Liver (tissue), 9 donors: Measurements from ENCODE around the gene ITGB3. TPM values are rescaled to one million over a fixed set of nuclear protein-coding genes. Genes with fewer than 3 reads are reported as not detected.

Experiments used
- DNase-seq: peaks from one replicate; pipeline ENCODE4 v3.0.0-alpha.2; 2017; ENCODE audit warnings: low spot score
- H3K27ac ChIP-seq, 2 donors: one replicate each; pipeline ENCODE4 v1.7.0; 2013; ENCODE audit warnings: inconsistent platforms in 2 of 2, low read length in 2 of 2, control low read depth in 1 of 2, low read depth in 1 of 2, mild to moderate bottlenecking in 1 of 2
- H3K27me3 ChIP-seq, 4 donors: one replicate each; pipeline versions ENCODE4 v1.6.1 to v1.7.0; 2013; ENCODE audit warnings: low read length in 3 of 4, inconsistent platforms in 1 of 4, mild to moderate bottlenecking in 1 of 4, moderate library complexity in 1 of 4; ENCODE audit not compliant: control insufficient read depth in 4 of 4, insufficient read depth in 4 of 4
- H3K36me3 ChIP-seq, 4 donors: one replicate each; pipeline versions ENCODE4 v1.6.1 to v1.7.0; 2013; ENCODE audit warnings: low read length in 3 of 4, mild to moderate bottlenecking in 3 of 4, low read depth in 1 of 4, moderate library complexity in 1 of 4; ENCODE audit not compliant: control insufficient read depth in 4 of 4, insufficient read depth in 3 of 4
- H3K4me1 ChIP-seq, 4 donors: one replicate each; pipeline versions ENCODE4 v1.6.1 to v1.7.0; 2013; ENCODE audit warnings: low read length in 3 of 4, mild to moderate bottlenecking in 3 of 4, moderate library complexity in 1 of 4; ENCODE audit not compliant: control insufficient read depth in 4 of 4, insufficient read depth in 4 of 4
- H3K4me3 ChIP-seq, 3 donors: one replicate each; pipeline versions ENCODE4 v1.6.1 to v1.7.0; 2013; ENCODE audit warnings: low read length in 3 of 3, control low read depth in 1 of 3, low read depth in 1 of 3, mild to moderate bottlenecking in 1 of 3
- H3K9ac ChIP-seq, 2 donors: one replicate each; pipeline ENCODE4 v1.7.0; 2013; ENCODE audit warnings: low read length in 2 of 2, mild to moderate bottlenecking in 2 of 2, moderate library complexity in 2 of 2, control low read depth in 1 of 2, low read depth in 1 of 2
- H3K9me3 ChIP-seq, 4 donors: one replicate each; pipeline versions ENCODE4 v1.6.1 to v1.7.0; 2013; ENCODE audit warnings: low read length in 3 of 4; ENCODE audit not compliant: control insufficient read depth in 4 of 4
- EGR1 ChIP-seq, 2 donors: IDR thresholded peaks; 2 replicates each; pipeline ENCODE4 v1.6.1; 2016 to 2018; ENCODE audit warnings: antibody characterized with exemption in 2 of 2, low read depth in 2 of 2
- FOXA1 ChIP-seq: IDR thresholded peaks from 2 replicates; pipeline ENCODE4 v1.6.1; 2016; ENCODE audit warnings: antibody characterized with exemption
- FOXA2 ChIP-seq: IDR thresholded peaks from 2 replicates; pipeline ENCODE4 v1.6.1; 2016; ENCODE audit warnings: antibody characterized with exemption
- HNF4A ChIP-seq, 2 donors: conservative IDR thresholded peaks; 2 replicates each; pipeline ENCODE4 v1.6.1; 2016; ENCODE audit warnings: antibody characterized with exemption in 2 of 2, mild to moderate bottlenecking in 2 of 2
- HNF4G ChIP-seq: IDR thresholded peaks from 2 replicates; pipeline ENCODE4 v1.6.1; 2016; ENCODE audit warnings: antibody characterized with exemption
- JUND ChIP-seq, 2 donors: IDR thresholded peaks; 2 replicates each; pipeline ENCODE4 v1.6.1; 2016; ENCODE audit warnings: antibody characterized with exemption in 2 of 2
- NR2F2 ChIP-seq: IDR thresholded peaks from 2 replicates; pipeline ENCODE4 v1.6.1; 2016; ENCODE audit warnings: antibody characterized with exemption
- RAD21 ChIP-seq, 2 donors: IDR thresholded peaks; 2 replicates each; pipeline ENCODE4 v1.6.1; 2016; ENCODE audit warnings: antibody characterized with exemption in 2 of 2, mild to moderate bottlenecking in 2 of 2
- RXRA ChIP-seq, 2 donors: IDR thresholded peaks; 2 replicates each; pipeline ENCODE4 v1.6.1; 2017 to 2018; ENCODE audit warnings: antibody characterized with exemption in 2 of 2, mild to moderate bottlenecking in 1 of 2
- SP1 ChIP-seq: IDR thresholded peaks from 2 replicates; pipeline ENCODE4 v1.6.1; 2018; ENCODE audit warnings: antibody characterized with exemption, mild to moderate bottlenecking
- TAF1 ChIP-seq: conservative IDR thresholded peaks from 2 replicates; pipeline ENCODE4 v1.6.1; 2016; ENCODE audit warnings: antibody characterized with exemption, mild to moderate bottlenecking
- WGBS: extraction: QIAGEN DNeasy Blood & Tissue Kit; methylation state at CpG from one replicate; pipeline ENCODE4 v1.1.7; 2013; 5-methylcytosine and 5-hydroxymethylcytosine counted together
- polyA plus RNA-seq, 2 donors: library from polyadenylated mRNA; stranded (reverse) in 1 of 2; unstranded in 1 of 2; fragments of 200-250 nt in 1 of 2; fragments of >200 nt in 1 of 2; fragmentation: Nextera tagmentation in 1 of 2; extraction: Ambion mirVana in 1 of 2; gene quantifications; one replicate each; pipeline versions ENCODE4 v1.2.1 to v1.2.3, GENCODE V29; 2013 to 2015
- total RNA-seq, 2 donors: library from RNA; depleted of rRNA; stranded (reverse); fragments of >200 nt; gene quantifications; one replicate each; pipeline ENCODE4 v1.2.3, GENCODE V29; 2014
- TF ChIP-seq, protein P1 (sequence below): IDR thresholded peaks from 2 replicates; pipeline ENCODE4 v1.6.1; 2016; ENCODE audit warnings: antibody characterized with exemption, mild to moderate bottlenecking
- TF ChIP-seq, protein P2 (sequence below): IDR thresholded peaks from 2 replicates; pipeline ENCODE4 v1.6.1; 2016; ENCODE audit warnings: antibody characterized with exemption
- TF ChIP-seq, protein P3 (sequence below): IDR thresholded peaks from 2 replicates; pipeline ENCODE4 v1.6.1; 2016; ENCODE audit warnings: antibody characterized with exemption
- donor health status: healthy.
- donor health status: healthy.
- donor health status: healthy.
- donor health status: healthy.
- donor health status: healthy.

The ITGB3 gene
- total and polyA plus RNA-seq, 4 donors, result 0.47 to 33.4 (median 3.8) TPM

DNA sequence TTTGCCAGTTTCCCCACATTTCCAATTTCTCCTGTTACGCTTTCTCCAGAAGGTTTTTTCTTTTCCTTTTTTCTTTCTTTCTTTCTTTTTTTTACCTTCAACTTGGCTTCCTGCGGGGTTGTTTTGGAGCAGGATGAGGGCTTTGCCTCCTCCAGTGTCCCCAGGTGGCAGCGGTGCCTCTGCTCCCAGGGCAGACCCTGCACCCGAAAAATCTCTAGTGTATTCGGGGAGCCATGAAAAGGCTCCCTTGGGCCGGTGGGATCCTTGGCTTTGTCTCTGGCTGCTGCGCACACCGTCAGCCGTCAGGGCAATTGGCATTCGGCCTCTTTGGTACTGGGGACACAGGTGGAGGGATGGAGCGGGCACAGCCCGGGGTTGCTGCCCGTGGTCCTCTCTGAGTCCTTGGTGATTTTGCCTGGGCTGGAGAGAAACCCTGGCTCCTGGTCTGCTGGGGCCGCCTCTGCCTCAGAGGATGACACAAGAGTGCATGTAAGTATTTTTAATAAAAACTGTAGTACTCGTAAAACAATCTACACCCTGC lies 846 bp downstream of the ITGB3 start:
- Histone ChIP-seq H3K9me3 (no peaks in the 10 kb centered on the region), H3K27me3 (no peaks in the 10 kb centered on the region), H3K27ac (peak overlapping the region; percentile 60 to 76), H3K4me3 (peak overlapping the region; percentile 65 to 83 (median 75)), H3K4me1 (peaks cover 3 to 23% (median 21%) of the 10 kb centered on the region in 4 donors), H3K9ac (peak overlapping the region in 1 of 2 donors; percentile 66), H3K36me3 (no peaks in the 10 kb centered on the region)
- WGBS, result 21% methylated on average over 15 of the region's 15 CpGs
- DNase-seq, result no peak
- TF ChIP-seq, protein P1, sequence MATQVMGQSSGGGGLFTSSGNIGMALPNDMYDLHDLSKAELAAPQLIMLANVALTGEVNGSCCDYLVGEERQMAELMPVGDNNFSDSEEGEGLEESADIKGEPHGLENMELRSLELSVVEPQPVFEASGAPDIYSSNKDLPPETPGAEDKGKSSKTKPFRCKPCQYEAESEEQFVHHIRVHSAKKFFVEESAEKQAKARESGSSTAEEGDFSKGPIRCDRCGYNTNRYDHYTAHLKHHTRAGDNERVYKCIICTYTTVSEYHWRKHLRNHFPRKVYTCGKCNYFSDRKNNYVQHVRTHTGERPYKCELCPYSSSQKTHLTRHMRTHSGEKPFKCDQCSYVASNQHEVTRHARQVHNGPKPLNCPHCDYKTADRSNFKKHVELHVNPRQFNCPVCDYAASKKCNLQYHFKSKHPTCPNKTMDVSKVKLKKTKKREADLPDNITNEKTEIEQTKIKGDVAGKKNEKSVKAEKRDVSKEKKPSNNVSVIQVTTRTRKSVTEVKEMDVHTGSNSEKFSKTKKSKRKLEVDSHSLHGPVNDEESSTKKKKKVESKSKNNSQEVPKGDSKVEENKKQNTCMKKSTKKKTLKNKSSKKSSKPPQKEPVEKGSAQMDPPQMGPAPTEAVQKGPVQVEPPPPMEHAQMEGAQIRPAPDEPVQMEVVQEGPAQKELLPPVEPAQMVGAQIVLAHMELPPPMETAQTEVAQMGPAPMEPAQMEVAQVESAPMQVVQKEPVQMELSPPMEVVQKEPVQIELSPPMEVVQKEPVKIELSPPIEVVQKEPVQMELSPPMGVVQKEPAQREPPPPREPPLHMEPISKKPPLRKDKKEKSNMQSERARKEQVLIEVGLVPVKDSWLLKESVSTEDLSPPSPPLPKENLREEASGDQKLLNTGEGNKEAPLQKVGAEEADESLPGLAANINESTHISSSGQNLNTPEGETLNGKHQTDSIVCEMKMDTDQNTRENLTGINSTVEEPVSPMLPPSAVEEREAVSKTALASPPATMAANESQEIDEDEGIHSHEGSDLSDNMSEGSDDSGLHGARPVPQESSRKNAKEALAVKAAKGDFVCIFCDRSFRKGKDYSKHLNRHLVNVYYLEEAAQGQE, result no peak
- TF ChIP-seq HNF4A (conservative IDR thresholded peaks at IDR 0.05) (no peak), FOXA1 (no peak), SP1 (no peak), JUND (IDR thresholded peaks at IDR 0.05) (no peak)
- TF ChIP-seq, protein P2, sequence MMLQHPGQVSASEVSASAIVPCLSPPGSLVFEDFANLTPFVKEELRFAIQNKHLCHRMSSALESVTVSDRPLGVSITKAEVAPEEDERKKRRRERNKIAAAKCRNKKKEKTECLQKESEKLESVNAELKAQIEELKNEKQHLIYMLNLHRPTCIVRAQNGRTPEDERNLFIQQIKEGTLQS, result no peak

DNA sequence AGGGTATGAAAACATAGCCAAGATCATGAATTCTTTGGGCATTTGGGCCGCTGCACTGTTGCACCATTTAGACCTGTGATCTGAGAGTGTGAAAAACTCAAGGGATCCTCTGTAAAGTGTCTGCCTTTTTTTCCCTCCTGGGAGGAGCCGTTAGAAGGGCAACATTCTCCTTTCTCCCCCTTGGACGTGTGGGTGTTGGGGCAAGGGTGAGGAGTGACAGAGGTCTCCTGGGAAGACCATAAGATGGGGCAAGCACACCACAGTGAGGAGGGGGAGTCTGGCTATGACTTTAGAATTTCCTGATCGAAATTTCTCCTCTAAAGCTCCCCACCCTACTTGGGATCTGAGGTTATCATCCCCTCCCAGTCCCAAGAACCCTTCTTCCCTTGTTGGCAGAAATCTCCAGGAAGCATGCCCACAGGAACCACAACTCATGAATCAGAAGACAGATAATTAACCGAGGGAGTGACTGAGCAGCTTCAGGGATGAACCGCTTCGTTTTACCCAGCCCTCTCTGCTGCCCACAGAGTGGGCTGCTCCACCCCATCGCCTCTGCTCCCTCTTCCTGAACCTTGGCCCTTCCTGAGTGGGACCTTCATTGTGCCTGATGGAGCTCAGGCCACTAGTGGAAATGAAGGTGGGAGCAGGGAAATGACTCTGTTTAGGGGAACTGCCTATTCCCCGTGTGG lies 4.2 kb downstream of the ITGB3 start:
- no peak for TF ChIP-seq EGR1 (IDR thresholded peaks at IDR 0.05; ENCODE audit: low read depth in 2 of 2)
- no peak for TF ChIP-seq TAF1
- TF ChIP-seq HNF4A (conservative IDR thresholded peaks at IDR 0.05), result no peak
- TF ChIP-seq RAD21 (IDR thresholded peaks at IDR 0.05), result no peak
- TF ChIP-seq, protein P1, result no peak
- no peak for TF ChIP-seq HNF4G
- TF ChIP-seq, protein P3, sequence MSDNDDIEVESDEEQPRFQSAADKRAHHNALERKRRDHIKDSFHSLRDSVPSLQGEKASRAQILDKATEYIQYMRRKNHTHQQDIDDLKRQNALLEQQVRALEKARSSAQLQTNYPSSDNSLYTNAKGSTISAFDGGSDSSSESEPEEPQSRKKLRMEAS, result no peak
- TF ChIP-seq NR2F2, result no peak
- TF ChIP-seq RXRA (IDR thresholded peaks at IDR 0.05), result no peak
- TF ChIP-seq FOXA2, result no peak
- Histone ChIP-seq H3K27me3 (no peaks in the 10 kb centered on the region), H3K36me3 (no peaks in the 10 kb centered on the region), H3K4me3 (no peak overlapping the region), H3K9ac (no peak overlapping the region), H3K27ac (no peak overlapping the region), H3K4me1 (peaks cover 2 to 14% (median 11%) of the 10 kb centered on the region in 4 donors), H3K9me3 (no peaks in the 10 kb centered on the region)
- DNase-seq, result no peak
- WGBS, result 68% methylated on average over 9 of the region's 9 CpGs
